Endothelial cell of hepatic sinusoid (primary cell): ENCODE data around the gene PDZRN4.
"Not testable (repeated sequence)": the region's sequence is repeated elsewhere in the genome, so short reads cannot be mapped to it uniquely, and the experiment has no call there.

Experiments used
- in situ Hi-C: cut with HindIII; loops from 2 replicates; pipeline ENCODE4 v1.10.0; 2017; ENCODE audit warnings: low sequenced_read_pairs

The PDZRN4 gene

DNA sequence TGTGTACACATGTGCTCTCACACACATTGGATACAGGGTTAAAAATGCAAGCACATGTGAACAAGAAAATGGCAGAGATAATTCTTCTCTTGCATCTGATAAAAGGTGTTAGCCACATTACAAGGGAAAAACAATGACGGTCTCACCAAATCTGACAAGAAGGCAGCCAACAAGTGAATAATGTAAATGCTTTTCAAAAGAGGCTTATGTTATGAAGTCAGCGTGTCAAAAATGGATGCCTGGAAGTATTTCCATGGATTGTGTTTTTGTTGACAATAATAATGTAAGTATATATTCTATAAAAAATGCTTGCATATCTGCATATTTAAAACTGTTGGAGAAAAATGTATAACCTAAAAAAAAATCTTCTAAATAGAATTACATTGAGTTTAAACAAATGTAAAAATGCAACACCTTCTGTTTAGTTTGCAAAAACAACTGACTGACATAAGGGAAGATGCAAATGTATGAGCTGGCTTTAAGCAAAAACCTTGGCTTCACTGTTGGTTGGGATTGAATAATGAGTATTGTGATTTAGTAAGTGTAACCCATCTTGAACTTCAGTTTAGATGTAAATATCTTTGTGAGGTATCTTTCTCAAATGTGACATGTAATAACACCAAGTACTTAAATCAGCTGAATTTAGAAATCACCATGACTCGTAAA is 424.9 kb downstream of the PDZRN4 start:
- in situ Hi-C loops = no loop called here

DNA sequence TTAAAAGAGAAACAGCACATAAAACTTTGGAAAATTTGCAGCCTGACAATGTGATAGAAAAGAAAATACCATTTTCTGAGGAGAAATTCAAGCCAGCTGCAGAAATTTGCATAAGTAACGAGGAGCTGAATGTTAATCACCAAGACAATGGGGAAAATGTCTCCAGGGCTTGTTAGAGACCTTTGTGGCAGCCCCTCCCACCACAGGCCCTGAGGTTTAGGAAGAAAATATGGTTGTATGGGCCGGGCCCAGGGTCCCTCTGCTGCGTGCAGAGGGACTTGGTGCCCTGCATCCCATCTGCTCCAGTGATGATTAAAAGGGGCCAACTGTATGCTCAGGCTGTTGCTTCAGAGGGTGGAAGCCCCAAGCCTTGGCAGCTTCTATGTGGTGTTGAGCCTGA is 427.1 kb downstream of the PDZRN4 start:
- in situ Hi-C loops = not testable (repeated sequence)

DNA sequence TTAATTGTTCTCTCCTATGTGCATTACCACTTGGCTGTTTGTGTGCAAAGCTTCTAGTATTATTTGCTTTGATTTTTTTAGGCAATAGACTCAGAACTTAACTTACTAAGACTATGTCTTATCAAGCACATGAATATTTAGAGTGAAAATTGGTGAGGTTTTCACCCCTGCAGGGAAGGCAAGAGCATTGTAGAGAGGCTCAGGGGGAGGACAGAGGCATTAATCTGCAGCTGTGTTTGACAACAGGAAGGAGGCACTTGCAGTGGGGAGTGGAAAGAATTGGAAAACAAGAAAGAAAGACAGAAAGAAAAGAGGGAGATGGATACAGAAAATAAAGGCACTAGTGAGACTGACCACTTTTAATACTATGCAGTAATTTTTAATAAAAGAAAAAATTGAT is 431.6 kb downstream of the PDZRN4 start:
- in situ Hi-C loops = no loop called here

DNA sequence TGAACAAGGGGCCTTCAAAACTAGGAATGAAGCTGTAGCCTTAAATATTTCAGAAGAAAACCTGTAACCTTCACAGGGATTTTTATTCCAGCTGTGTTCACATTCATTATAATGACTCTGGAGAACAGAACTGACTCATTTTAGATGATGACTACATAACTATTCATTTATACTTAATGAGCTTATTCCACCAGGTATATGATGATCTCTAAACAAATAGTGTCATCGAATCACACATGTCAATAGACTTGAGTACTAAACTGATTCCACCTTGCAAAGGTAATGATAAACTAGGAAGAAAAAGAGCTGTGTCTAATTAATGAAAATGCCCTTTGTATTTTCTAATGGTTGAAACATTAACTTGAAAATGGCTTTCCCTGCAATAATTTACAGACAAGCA is 433.2 kb downstream of the PDZRN4 start:
- in situ Hi-C loops = no loop called here
